Osteocyte (in vitro differentiated cells): ENCODE results near the gene LRRC27. TPM values are rescaled to one million over a fixed set of nuclear protein-coding genes. Genes with fewer than 3 reads are reported as not detected.

Source experiments
- DNase-seq: peaks from one replicate; pipeline ENCODE4 v3.0.0; 2021; ENCODE audit warnings: mixed read lengths; ENCODE audit not compliant: unreplicated experiment; ENCODE audit errors: extremely low spot score
- H3K27ac Mint-ChIP-seq: one replicate; pipeline ENCODE4 v1.8.0; 2021; ENCODE audit warnings: mild to moderate bottlenecking, mixed read lengths; ENCODE audit not compliant: unreplicated experiment
- H3K27me3 Mint-ChIP-seq: one replicate; pipeline ENCODE4 v1.8.0; 2021; ENCODE audit warnings: mixed read lengths; ENCODE audit not compliant: unreplicated experiment
- H3K36me3 Mint-ChIP-seq: one replicate; pipeline ENCODE4 v1.8.0; 2021; ENCODE audit warnings: mixed read lengths; ENCODE audit not compliant: unreplicated experiment
- H3K4me1 Mint-ChIP-seq: one replicate; pipeline ENCODE4 v1.8.0; 2021; ENCODE audit warnings: mixed read lengths; ENCODE audit not compliant: unreplicated experiment
- H3K4me3 Mint-ChIP-seq: one replicate; pipeline ENCODE4 v1.8.0; 2021; ENCODE audit warnings: mild to moderate bottlenecking, moderate library complexity, mixed read lengths; ENCODE audit not compliant: unreplicated experiment
- H3K9me3 Mint-ChIP-seq: one replicate; pipeline ENCODE4 v1.8.0; 2021; ENCODE audit warnings: mixed read lengths; ENCODE audit not compliant: unreplicated experiment
- CTCF ChIP-seq: fragments of 200-600 bp; sonication (generic); IDR thresholded peaks from 2 replicates; pipeline ENCODE4 v1.5.0; 2021; ENCODE audit warnings: antibody characterized with exemption, mild to moderate bottlenecking, moderate library complexity
- total RNA-seq: library from RNA; stranded (reverse); gene quantifications from 2 replicates; pipeline ENCODE4 v1.2.1, GENCODE V29; 2021

LRRC27 gene
- total RNA-seq, 1 donor from 2014 or later: 18.9 TPM

GRCh38 chr10:132404169-132404880, 72.3 kb downstream of the LRRC27 start:
- TF ChIP-seq CTCF: no peak
- H3K36me3 Mint-ChIP-seq: peaks cover 8% of the 10 kb centered on the region
- no peak overlapping the region for H3K27ac Mint-ChIP-seq
- H3K4me1 Mint-ChIP-seq: peaks cover 29% of the 10 kb centered on the region
- no peaks in the 10 kb centered on the region for H3K27me3 Mint-ChIP-seq
- DNase-seq: no peak
- H3K4me3 Mint-ChIP-seq: no peak overlapping the region
- no peaks in the 10 kb centered on the region for H3K9me3 Mint-ChIP-seq

- Mint-ChIP-seq H3K4me3 (no peak overlapping the region), H3K27me3 (no peaks in the 10 kb centered on the region), H3K4me1 (peaks cover 28% of the 10 kb centered on the region), H3K27ac (no peak overlapping the region), H3K36me3 (peaks cover 4% of the 10 kb centered on the region), H3K9me3 (no peaks in the 10 kb centered on the region)
- TF ChIP-seq CTCF: no peak
- DNase-seq: no peak
Observed at GRCh38 chr10:132404911-132405462, 73.0 kb downstream of the LRRC27 start.

GRCh38 chr10:132405463-132405991, 73.5 kb downstream of the LRRC27 start:
- no peaks in the 10 kb centered on the region for H3K27me3 Mint-ChIP-seq
- H3K36me3 Mint-ChIP-seq: peaks cover 4% of the 10 kb centered on the region
- peaks cover 26% of the 10 kb centered on the region for H3K4me1 Mint-ChIP-seq
- H3K9me3 Mint-ChIP-seq: no peaks in the 10 kb centered on the region
- DNase-seq: no peak
- H3K27ac Mint-ChIP-seq: no peak overlapping the region
- H3K4me3 Mint-ChIP-seq: no peak overlapping the region
- no peak for TF ChIP-seq CTCF

GRCh38 chr10:132406181-132406580, 74.2 kb downstream of the LRRC27 start:
- H3K27ac Mint-ChIP-seq: no peak overlapping the region
- H3K4me1 Mint-ChIP-seq: peaks cover 27% of the 10 kb centered on the region

More at GRCh38 chr10:132406181-132406580, 74.2 kb downstream of the LRRC27 start:
- Mint-ChIP-seq H3K4me3 (no peak overlapping the region), H3K27me3 (no peaks in the 10 kb centered on the region), H3K36me3 (peaks cover 4% of the 10 kb centered on the region), H3K9me3 (no peaks in the 10 kb centered on the region)
- no peak for TF ChIP-seq CTCF
- DNase-seq: no peak
